Neural cell (in vitro differentiated cells): Measurements from ENCODE around the gene MARS1.

Experiments used
- RAD21 ChIP-seq: fragments of 450-650 bp; conservative IDR thresholded peaks from 2 replicates; pipeline ENCODE4 v1.6.1; 2014; ENCODE audit warnings: antibody characterized with exemption, mild to moderate bottlenecking, moderate library complexity
- TF ChIP-seq, protein P1 (sequence below): fragments of 450-650 bp; IDR thresholded peaks from 2 replicates; pipeline ENCODE4 v1.5.1; 2014; ENCODE audit warnings: antibody characterized with exemption, mild to moderate bottlenecking, moderate library complexity; ENCODE audit not compliant: poor library complexity, severe bottlenecking
- TF ChIP-seq, protein P2 (sequence below): IDR thresholded peaks from 2 replicates; pipeline ENCODE4 v1.6.1; 2012; ENCODE audit warnings: borderline replicate concordance

DNA sequence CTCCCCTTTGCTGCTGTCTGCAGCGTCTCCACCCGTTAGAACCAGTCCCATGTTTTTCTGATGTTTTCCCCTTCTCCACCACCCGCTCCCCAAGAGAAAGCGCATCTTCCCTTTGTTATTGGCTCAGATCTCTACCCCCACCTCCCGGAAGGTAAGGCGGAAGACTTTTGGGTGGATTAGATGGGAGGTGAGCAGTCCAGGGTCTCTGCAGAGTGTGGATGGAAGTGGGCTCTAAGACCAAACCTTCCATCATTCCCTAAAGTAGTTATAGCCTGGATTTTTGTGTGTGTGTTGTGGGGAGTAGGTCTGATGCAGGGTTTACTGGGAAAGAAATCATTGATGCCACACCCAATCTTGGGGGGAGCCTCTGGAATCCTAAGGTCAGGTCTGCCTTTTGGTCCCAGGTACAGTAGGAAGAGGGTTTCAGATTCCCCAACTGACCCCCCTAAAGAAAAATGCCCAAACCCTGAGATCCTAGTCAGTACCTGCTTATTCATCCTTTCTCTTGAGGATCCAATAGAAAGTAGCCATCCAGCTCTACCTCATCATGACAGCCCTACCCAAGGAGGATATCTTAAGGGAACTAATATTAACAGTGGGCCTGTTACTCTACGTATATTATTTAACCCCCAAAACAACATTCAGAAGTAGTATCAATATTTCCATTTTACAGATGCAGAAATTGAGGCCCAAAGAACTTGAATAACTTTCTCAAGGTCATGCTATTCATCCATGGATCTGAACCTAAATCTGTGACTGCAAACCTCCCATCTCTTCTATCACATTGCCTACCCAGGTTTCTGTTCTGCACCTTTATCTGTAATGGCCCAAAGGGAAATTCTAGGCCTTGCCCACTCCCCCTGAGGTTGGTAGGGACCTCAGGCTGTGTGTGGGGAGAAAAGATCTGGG, 63.0 kb downstream of the MARS1 start:
- TF ChIP-seq, protein P1, sequence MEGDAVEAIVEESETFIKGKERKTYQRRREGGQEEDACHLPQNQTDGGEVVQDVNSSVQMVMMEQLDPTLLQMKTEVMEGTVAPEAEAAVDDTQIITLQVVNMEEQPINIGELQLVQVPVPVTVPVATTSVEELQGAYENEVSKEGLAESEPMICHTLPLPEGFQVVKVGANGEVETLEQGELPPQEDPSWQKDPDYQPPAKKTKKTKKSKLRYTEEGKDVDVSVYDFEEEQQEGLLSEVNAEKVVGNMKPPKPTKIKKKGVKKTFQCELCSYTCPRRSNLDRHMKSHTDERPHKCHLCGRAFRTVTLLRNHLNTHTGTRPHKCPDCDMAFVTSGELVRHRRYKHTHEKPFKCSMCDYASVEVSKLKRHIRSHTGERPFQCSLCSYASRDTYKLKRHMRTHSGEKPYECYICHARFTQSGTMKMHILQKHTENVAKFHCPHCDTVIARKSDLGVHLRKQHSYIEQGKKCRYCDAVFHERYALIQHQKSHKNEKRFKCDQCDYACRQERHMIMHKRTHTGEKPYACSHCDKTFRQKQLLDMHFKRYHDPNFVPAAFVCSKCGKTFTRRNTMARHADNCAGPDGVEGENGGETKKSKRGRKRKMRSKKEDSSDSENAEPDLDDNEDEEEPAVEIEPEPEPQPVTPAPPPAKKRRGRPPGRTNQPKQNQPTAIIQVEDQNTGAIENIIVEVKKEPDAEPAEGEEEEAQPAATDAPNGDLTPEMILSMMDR, result no peak
- TF ChIP-seq, protein P2, sequence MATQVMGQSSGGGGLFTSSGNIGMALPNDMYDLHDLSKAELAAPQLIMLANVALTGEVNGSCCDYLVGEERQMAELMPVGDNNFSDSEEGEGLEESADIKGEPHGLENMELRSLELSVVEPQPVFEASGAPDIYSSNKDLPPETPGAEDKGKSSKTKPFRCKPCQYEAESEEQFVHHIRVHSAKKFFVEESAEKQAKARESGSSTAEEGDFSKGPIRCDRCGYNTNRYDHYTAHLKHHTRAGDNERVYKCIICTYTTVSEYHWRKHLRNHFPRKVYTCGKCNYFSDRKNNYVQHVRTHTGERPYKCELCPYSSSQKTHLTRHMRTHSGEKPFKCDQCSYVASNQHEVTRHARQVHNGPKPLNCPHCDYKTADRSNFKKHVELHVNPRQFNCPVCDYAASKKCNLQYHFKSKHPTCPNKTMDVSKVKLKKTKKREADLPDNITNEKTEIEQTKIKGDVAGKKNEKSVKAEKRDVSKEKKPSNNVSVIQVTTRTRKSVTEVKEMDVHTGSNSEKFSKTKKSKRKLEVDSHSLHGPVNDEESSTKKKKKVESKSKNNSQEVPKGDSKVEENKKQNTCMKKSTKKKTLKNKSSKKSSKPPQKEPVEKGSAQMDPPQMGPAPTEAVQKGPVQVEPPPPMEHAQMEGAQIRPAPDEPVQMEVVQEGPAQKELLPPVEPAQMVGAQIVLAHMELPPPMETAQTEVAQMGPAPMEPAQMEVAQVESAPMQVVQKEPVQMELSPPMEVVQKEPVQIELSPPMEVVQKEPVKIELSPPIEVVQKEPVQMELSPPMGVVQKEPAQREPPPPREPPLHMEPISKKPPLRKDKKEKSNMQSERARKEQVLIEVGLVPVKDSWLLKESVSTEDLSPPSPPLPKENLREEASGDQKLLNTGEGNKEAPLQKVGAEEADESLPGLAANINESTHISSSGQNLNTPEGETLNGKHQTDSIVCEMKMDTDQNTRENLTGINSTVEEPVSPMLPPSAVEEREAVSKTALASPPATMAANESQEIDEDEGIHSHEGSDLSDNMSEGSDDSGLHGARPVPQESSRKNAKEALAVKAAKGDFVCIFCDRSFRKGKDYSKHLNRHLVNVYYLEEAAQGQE, result no peak
- no peak for TF ChIP-seq RAD21
